CD8-positive, alpha-beta memory T cell (primary cell): ENCODE measurements around the gene NOP9. TPM values are rescaled to one million over a fixed set of nuclear protein-coding genes. Genes with fewer than 3 reads are reported as not detected.

Experiments
- CTCF ChIA-PET: fragments of 350-600 bp; sonication (Branson Sonifier 250); formaldehyde crosslinking; loops from one replicate; lab custom pipeline; 2021; ENCODE audit warnings: antibody characterized with exemption; lab: Charles Lee
- POLR2A ChIA-PET: fragments of 350-600 bp; sonication (Branson Sonifier 250); formaldehyde crosslinking; loops from one replicate; lab custom pipeline; 2021; ENCODE audit warnings: antibody characterized with exemption; lab: Charles Lee
- DNase-seq, 5 donors: peaks; one replicate each; pipeline versions ENCODE4 v3.0.0 to v3.0.0-alpha.2; 2020 to 2022; ENCODE audit warnings: mixed read lengths in 1 of 5
- H3K27ac ChIP-seq: one replicate; pipeline ENCODE4 v1.7.0; 2013; ENCODE audit warnings: low read depth, mild to moderate bottlenecking, low read length, moderate library complexity
- H3K27me3 ChIP-seq: 2 replicates; pipeline ENCODE4 v1.7.0; 2013; ENCODE audit warnings: low read length, mild to moderate bottlenecking; ENCODE audit not compliant: insufficient read depth, poor library complexity, severe bottlenecking
- H3K36me3 ChIP-seq: 2 replicates; pipeline ENCODE4 v1.7.0; 2013; ENCODE audit warnings: mild to moderate bottlenecking, low read length, moderate library complexity; ENCODE audit not compliant: insufficient read depth
- H3K4me1 ChIP-seq: 2 replicates; pipeline ENCODE4 v1.7.0; 2013; ENCODE audit warnings: mild to moderate bottlenecking, low read length, moderate library complexity; ENCODE audit not compliant: insufficient read depth
- H3K4me3 ChIP-seq: 2 replicates; pipeline ENCODE4 v1.7.0; 2013; ENCODE audit warnings: mild to moderate bottlenecking, low read length
- H3K9me3 ChIP-seq: 2 replicates; pipeline ENCODE4 v1.7.0; 2013; ENCODE audit warnings: mild to moderate bottlenecking, low read length
- H3K27ac Mint-ChIP-seq, 8 donors: one replicate each; pipeline ENCODE4 v1.8.0; 2020 to 2021; ENCODE audit warnings: mixed read lengths in 8 of 8, mild to moderate bottlenecking in 6 of 8, inconsistent platforms in 3 of 8, moderate library complexity in 3 of 8
- H3K27me3 Mint-ChIP-seq, 2 donors: one replicate each; pipeline ENCODE4 v1.8.0; 2020 to 2021; ENCODE audit warnings: mixed read lengths in 2 of 2, mild to moderate bottlenecking in 1 of 2, moderate library complexity in 1 of 2
- H3K36me3 Mint-ChIP-seq, 3 donors: one replicate each; pipeline ENCODE4 v1.8.0; 2020 to 2021; ENCODE audit warnings: mixed read lengths in 3 of 3, inconsistent platforms in 1 of 3, mild to moderate bottlenecking in 1 of 3
- H3K4me1 Mint-ChIP-seq, 3 donors: one replicate each; pipeline ENCODE4 v1.8.0; 2020 to 2021; ENCODE audit warnings: mixed read lengths in 3 of 3, inconsistent platforms in 1 of 3, mild to moderate bottlenecking in 1 of 3
- H3K4me3 Mint-ChIP-seq, 7 donors: one replicate each; pipeline ENCODE4 v1.8.0; 2020 to 2021; ENCODE audit warnings: mixed read lengths in 7 of 7, mild to moderate bottlenecking in 6 of 7, moderate library complexity in 4 of 7, inconsistent platforms in 2 of 7
- H3K9me3 Mint-ChIP-seq, 5 donors: one replicate each; pipeline ENCODE4 v1.8.0; 2020 to 2022; ENCODE audit warnings: mixed read lengths in 5 of 5, mild to moderate bottlenecking in 3 of 5, moderate library complexity in 2 of 5, inconsistent platforms in 1 of 5
- polyA plus RNA-seq: library from polyadenylated mRNA; unstranded; fragments of 300-500 nt; fragmentation: Illumina TruSeq; gene quantifications from one replicate; pipeline ENCODE4 v1.2.3, GENCODE V29; 2021
- total RNA-seq, 2 experiments: library from RNA; stranded (reverse); gene quantifications; one replicate each; pipeline ENCODE4 v1.2.3, GENCODE V29; 2021

NOP9 gene
- total and polyA plus RNA-seq, 3 experiments from 2014 or later: 2.1 to 47.1 (median 44.1) TPM

- no peaks in the 10 kb centered on the region for H3K27me3 Mint-ChIP-seq
- H3K4me3 Mint-ChIP-seq: no peak overlapping the region
- DNase-seq: no peak
- ChIA-PET CTCF (no interaction called here), POLR2A (no interaction called here)
- H3K36me3 Mint-ChIP-seq: peaks cover 0 to 45% (median 4%) of the 10 kb centered on the region in 3 donors
- H3K4me1 Mint-ChIP-seq: no peaks in the 10 kb centered on the region
- H3K27ac Mint-ChIP-seq: peak overlapping the region in 2 of 8 donors; percentile 13 to 42
- Histone ChIP-seq H3K4me1 (no peaks in the 10 kb centered on the region), H3K36me3 (peaks cover 6% of the 10 kb centered on the region), H3K27ac (no peak overlapping the region), H3K27me3 (no peaks in the 10 kb centered on the region), H3K4me3 (no peak overlapping the region), H3K9me3 (no peaks in the 10 kb centered on the region)
- H3K9me3 Mint-ChIP-seq: no peaks in the 10 kb centered on the region
These were observed 38.9 kb upstream of the NOP9 start for GRCh38 chr14:24260780-24261157.

- H3K27me3 Mint-ChIP-seq: no peaks in the 10 kb centered on the region
- no peaks in the 10 kb centered on the region for H3K4me1 Mint-ChIP-seq
- H3K27ac Mint-ChIP-seq: peak overlapping the region in 2 of 8 donors; percentile 26 to 42
- Histone ChIP-seq H3K4me1 (no peaks in the 10 kb centered on the region), H3K27ac (no peak overlapping the region), H3K9me3 (no peaks in the 10 kb centered on the region), H3K36me3 (peaks cover 6% of the 10 kb centered on the region), H3K4me3 (no peak overlapping the region), H3K27me3 (no peaks in the 10 kb centered on the region)
- no peaks in the 10 kb centered on the region for H3K9me3 Mint-ChIP-seq
- H3K36me3 Mint-ChIP-seq: peaks cover 0 to 50% (median 4%) of the 10 kb centered on the region in 3 donors
- ChIA-PET CTCF (interaction anchor here (0.8 to 1.8 kb wide), 4 partner anchors 9 to 72 kb away, joined by 3 to 6 read pairs (median 3); partner anchors contain the start of genes RABGGTA and TINF2), POLR2A (no interaction called here)
- H3K4me3 Mint-ChIP-seq: no peak overlapping the region
- DNase-seq: no peak
These were observed 38.2 kb upstream of the NOP9 start for GRCh38 chr14:24261256-24261968.

GRCh38 chr14:24261969-24262327 lies 37.7 kb upstream of the NOP9 start:
- Mint-ChIP-seq H3K27ac (no peak overlapping the region), H3K4me1 (peaks cover 0 to under 1% (median 0%) of the 10 kb centered on the region in 3 donors), H3K27me3 (no peaks in the 10 kb centered on the region), H3K9me3 (no peaks in the 10 kb centered on the region), H3K36me3 (peaks cover 2 to 50% (median 9%) of the 10 kb centered on the region in 3 donors), H3K4me3 (no peak overlapping the region)
- Histone ChIP-seq H3K36me3 (peaks cover 8% of the 10 kb centered on the region), H3K27me3 (no peaks in the 10 kb centered on the region), H3K4me1 (no peaks in the 10 kb centered on the region), H3K4me3 (no peak overlapping the region), H3K9me3 (no peaks in the 10 kb centered on the region), H3K27ac (no peak overlapping the region)
- DNase-seq: no peak
- POLR2A ChIA-PET: no interaction called here
- CTCF ChIA-PET: interaction anchor here (0.8 to 1.8 kb wide), 4 partner anchors 9 to 72 kb away, joined by 3 to 6 read pairs (median 3); partner anchors contain the start of genes RABGGTA and TINF2

- Histone ChIP-seq H3K36me3 (peaks cover 14% of the 10 kb centered on the region), H3K27ac (no peak within 1 kb of the TSS), H3K4me3 (no peak within 1 kb of the TSS), H3K4me1 (no peaks in the 10 kb centered on the region), H3K9me3 (no peaks in the 10 kb centered on the region), H3K27me3 (no peaks in the 10 kb centered on the region)
- H3K9me3 Mint-ChIP-seq: no peaks in the 10 kb centered on the region
- H3K4me3 Mint-ChIP-seq: no peak within 1 kb of the TSS
- H3K27ac Mint-ChIP-seq: peak within 1 kb of the TSS in 1 of 8 donors; percentile 64
- H3K4me1 Mint-ChIP-seq: peaks cover 0 to 6% (median 5%) of the 10 kb centered on the region in 3 donors
- POLR2A ChIA-PET: no interaction called here
- no peaks in the 10 kb centered on the region for H3K27me3 Mint-ChIP-seq
- peaks cover 7 to 53% (median 14%) of the 10 kb centered on the region in 3 donors for H3K36me3 Mint-ChIP-seq
- CTCF ChIA-PET: interaction anchor here (1.0 to 1.8 kb wide), 3 partner anchors 8 to 34 kb away, joined by 3 to 6 read pairs (median 4); partner anchors contain the start of gene RABGGTA
- no peak for DNase-seq
These were observed 36.6 kb upstream of the NOP9 start, which contains the start of gene TGM1 for GRCh38 chr14:24262821-24263733. Gene TGM1 (minus strand): TSS chr14:24263177. CDS start chr14:24262352, 825 bp downstream.

GRCh38 chr14:24263848-24264247 lies 35.8 kb upstream of the NOP9 start:
- Histone ChIP-seq H3K4me1 (no peaks in the 10 kb centered on the region), H3K4me3 (no peak overlapping the region), H3K9me3 (no peaks in the 10 kb centered on the region), H3K27me3 (no peaks in the 10 kb centered on the region), H3K27ac (no peak overlapping the region), H3K36me3 (peaks cover 14% of the 10 kb centered on the region)
- H3K4me1 Mint-ChIP-seq: peaks cover 0 to 6% (median 5%) of the 10 kb centered on the region in 3 donors
- DNase-seq: no peak
- ChIA-PET CTCF (interaction anchor here (1.0 to 1.3 kb wide), 2 partner anchors 17 to 33 kb away, joined by 3 to 4 read pairs; no protein-coding TSS in a partner anchor), POLR2A (no interaction called here)
- H3K27me3 Mint-ChIP-seq: no peaks in the 10 kb centered on the region
- no peak overlapping the region for H3K27ac Mint-ChIP-seq
- no peaks in the 10 kb centered on the region for H3K9me3 Mint-ChIP-seq
- H3K4me3 Mint-ChIP-seq: no peak overlapping the region
- peaks cover 7 to 57% (median 14%) of the 10 kb centered on the region in 3 donors for H3K36me3 Mint-ChIP-seq

- POLR2A ChIA-PET: no interaction called here
These were observed 35.4 kb upstream of the NOP9 start for GRCh38 chr14:24264298-24264697.

GRCh38 chr14:24266344-24267244 lies 33.1 kb upstream of the NOP9 start:
- no peaks in the 10 kb centered on the region for H3K9me3 ChIP-seq
- H3K4me1 ChIP-seq: peaks cover 6% of the 10 kb centered on the region
- peaks cover 22% of the 10 kb centered on the region for H3K36me3 ChIP-seq
- H3K27ac ChIP-seq: no peak overlapping the region
- POLR2A ChIA-PET: no interaction called here
- peaks cover 7 to 64% (median 12%) of the 10 kb centered on the region in 3 donors for H3K36me3 Mint-ChIP-seq
- peak overlapping the region in 2 of 7 donors; percentile 4 to 79 for H3K4me3 Mint-ChIP-seq
- H3K4me1 Mint-ChIP-seq: peaks cover 13 to 15% (median 15%) of the 10 kb centered on the region in 3 donors
- no peak overlapping the region for H3K4me3 ChIP-seq
- no peaks in the 10 kb centered on the region for H3K27me3 ChIP-seq
- peaks cover 0 to 2% of the 10 kb centered on the region in 2 donors for H3K27me3 Mint-ChIP-seq
- CTCF ChIA-PET: no interaction called here
- no peaks in the 10 kb centered on the region for H3K9me3 Mint-ChIP-seq
- no peak for DNase-seq
- peak overlapping the region in 4 of 8 donors; percentile 34 to 78 (median 54) for H3K27ac Mint-ChIP-seq

More at GRCh38 chr14:24264298-24264697, 35.4 kb upstream of the NOP9 start:
- DNase-seq: no peak
- Histone ChIP-seq H3K27ac (no peak overlapping the region), H3K27me3 (no peaks in the 10 kb centered on the region), H3K4me3 (no peak overlapping the region), H3K9me3 (no peaks in the 10 kb centered on the region), H3K36me3 (peaks cover 18% of the 10 kb centered on the region), H3K4me1 (no peaks in the 10 kb centered on the region)
- H3K36me3 Mint-ChIP-seq: peaks cover 7 to 62% (median 14%) of the 10 kb centered on the region in 3 donors
- CTCF ChIA-PET: interaction anchor here (1.3 kb wide), 1 partner anchor 33 kb away, joined by 4 read pairs; no protein-coding TSS in a partner anchor
- H3K4me3 Mint-ChIP-seq: no peak overlapping the region
- H3K27ac Mint-ChIP-seq: peak overlapping the region in 1 of 8 donors; percentile 68
- H3K9me3 Mint-ChIP-seq: no peaks in the 10 kb centered on the region
- peaks cover 0 to 6% (median 5%) of the 10 kb centered on the region in 3 donors for H3K4me1 Mint-ChIP-seq
- peaks cover 0 to under 1% of the 10 kb centered on the region in 2 donors for H3K27me3 Mint-ChIP-seq
